GM18909 (cell line): Measurements from ENCODE around the gene CLDN10.

Source experiments
- ATAC-seq: cut with Tn5 transposase; IDR thresholded peaks from one replicate; pipeline ENCODE4 v1.9.1; 2021; ENCODE audit warnings: mild to moderate bottlenecking; ENCODE audit not compliant: unreplicated experiment, poor library complexity

The CLDN10 gene

DNA sequence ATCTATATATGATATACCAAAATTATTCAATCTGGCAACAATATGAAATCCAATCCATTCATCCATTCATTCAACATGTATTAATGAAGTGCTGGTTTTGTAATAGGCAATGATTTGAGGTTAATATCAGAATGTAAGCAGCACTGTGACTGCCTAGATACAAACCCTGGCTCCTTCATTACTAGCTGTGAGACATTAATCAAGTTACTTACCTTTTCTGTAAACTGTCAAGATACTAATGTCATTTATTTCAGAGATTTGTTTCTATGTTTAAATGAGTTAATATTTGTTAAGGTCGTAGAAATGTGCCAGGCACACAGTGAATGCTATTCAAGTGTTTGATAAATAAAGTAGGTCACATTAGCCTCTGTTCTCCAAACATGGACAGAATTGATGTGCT lies 40.9 kb downstream of the CLDN10 start:
- ATAC-seq, result no peak

DNA sequence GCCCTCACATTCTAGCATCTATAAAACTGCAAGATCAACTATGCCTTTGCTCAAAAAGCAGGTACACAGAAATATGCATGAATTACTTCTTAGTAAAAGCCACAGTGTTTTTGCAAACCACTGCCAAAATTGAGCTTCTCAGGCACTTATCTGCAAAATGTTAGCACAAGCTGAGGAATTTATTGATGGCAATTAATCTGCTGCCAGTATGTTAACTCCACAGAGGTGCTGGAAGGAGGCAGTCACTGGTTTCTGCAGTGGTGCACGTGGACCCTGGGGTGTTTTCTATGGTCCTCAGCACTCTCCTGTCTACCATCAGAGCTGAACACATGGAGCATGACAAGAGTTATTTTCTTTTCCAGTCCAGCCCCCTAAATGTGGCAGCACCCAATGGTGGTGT lies 44.2 kb downstream of the CLDN10 start:
- ATAC-seq, result no peak

DNA sequence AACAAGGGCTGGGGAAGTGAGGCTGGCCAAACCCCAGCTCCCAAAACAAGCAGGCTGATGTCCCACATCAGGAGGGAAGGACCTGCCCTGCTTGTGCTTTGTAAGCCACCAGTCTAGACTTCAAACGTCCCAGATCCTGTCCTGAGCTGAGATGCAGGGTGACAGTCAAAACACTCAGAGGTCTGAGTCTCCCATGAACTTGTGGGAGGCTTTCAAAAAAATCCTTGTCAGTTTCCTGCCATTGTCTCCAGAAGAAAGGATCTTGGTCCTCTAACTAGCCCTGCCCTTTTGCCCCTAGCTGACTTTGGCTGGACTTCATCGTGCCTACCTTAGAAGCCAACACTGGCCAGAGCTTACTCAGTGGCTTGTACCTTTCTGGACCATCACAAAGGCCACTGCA lies 48.7 kb downstream of the CLDN10 start:
- no peak for ATAC-seq

DNA sequence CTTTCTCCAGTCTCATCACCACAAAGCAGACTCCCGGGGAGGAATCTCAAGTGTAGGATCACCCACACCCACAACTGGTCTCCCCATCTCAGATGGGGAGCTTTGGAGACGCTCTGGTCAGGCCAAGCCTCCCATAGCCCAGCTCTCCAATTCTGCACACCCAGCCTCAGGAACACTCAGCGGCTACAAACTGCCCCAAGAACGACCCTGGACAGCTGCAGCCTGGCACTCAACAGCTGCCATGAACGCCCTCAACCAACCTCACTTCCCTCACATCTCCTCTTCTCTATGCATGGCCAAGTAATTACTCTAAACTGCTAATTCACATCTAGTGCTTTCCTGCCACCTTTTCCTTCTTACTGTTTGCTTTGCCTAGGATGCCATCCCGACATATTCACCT lies 49.4 kb downstream of the CLDN10 start:
- no peak for ATAC-seq

DNA sequence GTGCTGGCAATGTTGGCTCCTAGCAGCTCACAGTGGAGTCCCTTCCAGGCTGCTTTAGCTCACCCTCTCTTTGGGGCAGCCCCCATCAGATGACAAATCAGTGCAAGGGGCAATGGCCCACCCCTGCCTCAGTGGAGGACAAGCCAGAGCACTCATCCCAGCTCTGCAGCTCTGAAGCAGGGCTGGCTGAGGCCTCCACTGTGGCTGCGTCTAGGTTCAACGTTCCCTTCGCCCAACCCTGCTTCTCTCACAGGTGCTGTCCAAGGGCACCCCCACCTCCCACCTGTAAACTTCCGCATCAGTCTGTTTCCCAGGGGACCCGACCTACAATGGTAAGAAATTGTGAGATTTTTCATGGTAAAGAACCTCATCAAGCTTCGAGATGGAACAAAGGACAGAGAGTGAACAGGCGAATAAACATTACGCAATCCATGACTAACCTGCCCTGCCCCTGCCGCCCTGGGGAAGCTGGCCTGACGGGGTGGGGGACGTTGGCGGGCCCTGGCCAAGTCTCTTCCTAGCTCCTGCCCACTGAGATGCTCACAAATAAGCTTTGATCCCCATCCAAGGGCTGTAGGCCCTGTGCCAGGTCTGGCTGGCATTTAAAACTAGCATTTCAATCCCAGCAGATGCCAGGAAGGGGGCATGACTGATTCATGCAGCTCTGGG lies 51.5 kb downstream of the CLDN10 start:
- no peak for ATAC-seq

DNA sequence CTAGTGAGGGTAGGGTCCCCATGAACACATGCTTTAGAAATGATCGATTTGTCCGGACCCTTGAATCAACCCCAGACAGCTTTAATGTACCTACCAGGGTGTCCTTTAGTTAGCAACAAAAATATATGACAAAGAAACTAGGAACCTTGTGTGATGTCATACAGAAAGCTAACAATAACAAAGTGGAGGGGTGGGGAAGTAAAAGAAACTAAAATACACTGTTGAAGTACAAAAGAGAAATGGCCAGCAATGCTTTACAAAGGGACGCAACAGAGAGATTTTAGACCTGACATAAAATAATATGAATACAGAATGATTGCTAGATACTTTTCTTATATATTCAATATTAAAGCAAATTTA lies 52.0 kb downstream of the CLDN10 start:
- ATAC-seq, result no peak

DNA sequence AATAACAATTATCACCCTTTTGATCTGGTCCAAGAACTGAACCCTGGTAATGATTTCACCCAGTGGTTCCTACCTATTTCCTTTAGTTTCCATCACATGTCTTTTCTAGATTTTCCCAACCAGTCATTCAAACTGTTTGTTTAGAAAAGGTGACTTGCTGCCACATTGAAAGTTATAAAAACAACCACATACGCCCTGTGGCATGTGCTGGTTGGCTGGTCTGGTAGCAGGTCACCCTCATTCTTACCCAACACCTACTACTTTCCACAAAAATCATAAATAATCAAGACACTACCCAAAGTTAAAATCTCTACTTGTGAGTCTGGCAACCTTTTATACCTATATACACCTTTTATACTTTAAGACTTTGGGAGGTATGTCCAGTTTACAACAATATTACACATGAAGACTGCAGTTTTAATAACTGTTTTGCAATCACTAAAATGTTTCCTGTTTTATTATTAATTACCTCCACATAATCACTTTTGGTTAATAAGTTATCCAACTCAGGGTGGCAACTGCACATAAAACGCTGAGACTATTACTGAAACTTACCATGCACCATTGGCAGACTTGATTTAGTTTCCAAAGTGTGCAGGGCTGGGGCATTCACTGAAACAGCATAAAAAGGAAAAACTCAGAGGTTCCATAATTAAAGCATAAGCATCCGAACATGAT lies 53.1 kb downstream of the CLDN10 start:
- no peak for ATAC-seq

DNA sequence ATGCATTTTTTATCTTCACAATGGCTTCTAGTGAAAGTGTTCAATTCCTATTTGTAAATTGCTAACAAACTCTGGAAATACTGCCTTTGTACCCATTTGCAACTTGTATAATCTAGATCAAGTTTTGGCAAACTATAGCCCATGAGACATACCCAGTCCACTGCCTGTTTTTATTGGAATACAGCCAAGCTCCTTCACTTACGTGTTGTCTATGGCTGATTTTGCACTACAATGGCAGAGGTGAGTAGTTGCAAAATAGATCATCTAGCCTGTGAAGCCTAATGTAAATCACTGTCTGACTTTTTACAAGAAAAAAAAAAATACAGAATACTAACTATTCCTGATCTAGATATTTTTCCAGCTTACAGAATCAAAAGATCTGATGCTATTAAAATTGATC lies 54.8 kb downstream of the CLDN10 start:
- ATAC-seq, result no peak

DNA sequence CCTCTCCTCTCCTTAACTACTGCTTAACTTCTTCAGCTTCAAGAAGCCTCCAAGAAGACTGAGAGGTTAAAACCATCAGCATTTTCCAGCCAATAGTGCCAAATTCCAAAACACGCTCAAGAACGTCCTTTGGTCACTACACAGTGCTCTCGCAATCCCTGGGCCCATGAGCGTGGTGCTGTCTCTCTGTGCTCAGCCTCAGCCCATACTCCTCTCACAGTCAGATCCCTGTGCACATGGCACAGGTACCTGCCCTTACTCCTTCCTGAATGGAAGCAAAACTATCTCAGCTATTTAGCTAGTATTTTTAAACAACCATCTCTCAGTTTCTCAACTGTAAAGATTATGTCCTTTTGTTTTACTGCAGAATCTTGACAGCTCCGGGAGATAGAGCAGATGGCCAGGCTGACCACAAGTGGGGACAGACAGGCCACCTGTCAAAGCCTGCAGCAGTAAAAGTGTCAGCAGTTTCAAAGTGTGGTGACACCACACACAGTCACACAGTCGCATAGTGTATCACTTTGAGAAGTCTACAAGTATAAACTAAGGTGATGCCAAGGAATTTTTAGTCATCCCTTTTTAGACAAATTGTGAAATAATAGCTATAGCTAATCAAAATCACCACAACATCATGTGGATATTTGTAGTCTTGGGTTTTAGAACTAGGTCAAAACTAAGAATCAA lies 56.3 kb downstream of the CLDN10 start:
- no peak for ATAC-seq

DNA sequence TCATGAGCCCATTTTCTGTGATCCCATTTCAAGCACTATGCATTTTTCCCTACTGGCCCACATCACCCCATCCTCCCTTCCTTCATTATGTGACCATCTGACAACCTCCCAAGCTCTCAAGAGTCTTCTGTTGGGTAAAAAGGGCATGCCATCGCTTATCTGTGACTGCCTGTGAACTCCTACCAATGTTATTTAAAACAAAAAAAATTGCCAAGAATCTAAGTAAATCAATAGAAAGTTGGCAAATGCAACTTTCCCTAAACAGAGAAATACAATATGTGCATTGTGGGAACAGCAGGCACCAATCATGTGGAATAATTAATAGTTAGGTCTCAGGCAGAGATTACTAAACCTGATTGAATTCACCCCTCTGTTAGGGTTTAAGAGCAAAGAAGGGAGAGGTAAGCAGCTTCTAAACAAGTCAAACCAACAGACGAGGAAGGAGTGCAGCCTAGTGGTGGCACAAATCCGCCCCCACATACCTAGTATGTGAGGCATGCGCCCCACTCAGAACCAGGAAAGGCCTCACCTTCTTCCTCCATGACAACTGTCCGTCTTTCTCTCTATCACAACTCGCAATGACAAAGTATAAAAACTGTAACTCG lies 62.2 kb downstream of the CLDN10 start:
- no peak for ATAC-seq

DNA sequence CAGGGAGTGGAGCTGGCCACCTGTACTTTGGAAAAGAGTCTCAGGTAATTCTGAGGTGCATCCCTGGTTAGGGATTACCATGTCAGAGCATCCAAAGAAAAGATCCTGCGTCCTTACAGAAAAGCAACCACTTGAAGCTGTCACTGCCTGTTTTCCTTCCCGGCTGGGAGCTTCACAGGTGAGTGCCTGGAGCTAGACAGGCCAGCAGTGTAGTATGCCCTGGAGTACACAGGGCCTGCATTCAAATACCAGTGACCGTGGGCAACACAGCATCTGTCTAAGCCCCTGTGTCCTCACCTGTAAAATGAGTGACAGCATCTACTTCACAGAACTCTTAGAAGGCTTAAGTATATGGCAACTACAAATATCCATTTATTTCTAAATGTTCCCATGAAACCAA lies 63.0 kb downstream of the CLDN10 start:
- no peak for ATAC-seq

DNA sequence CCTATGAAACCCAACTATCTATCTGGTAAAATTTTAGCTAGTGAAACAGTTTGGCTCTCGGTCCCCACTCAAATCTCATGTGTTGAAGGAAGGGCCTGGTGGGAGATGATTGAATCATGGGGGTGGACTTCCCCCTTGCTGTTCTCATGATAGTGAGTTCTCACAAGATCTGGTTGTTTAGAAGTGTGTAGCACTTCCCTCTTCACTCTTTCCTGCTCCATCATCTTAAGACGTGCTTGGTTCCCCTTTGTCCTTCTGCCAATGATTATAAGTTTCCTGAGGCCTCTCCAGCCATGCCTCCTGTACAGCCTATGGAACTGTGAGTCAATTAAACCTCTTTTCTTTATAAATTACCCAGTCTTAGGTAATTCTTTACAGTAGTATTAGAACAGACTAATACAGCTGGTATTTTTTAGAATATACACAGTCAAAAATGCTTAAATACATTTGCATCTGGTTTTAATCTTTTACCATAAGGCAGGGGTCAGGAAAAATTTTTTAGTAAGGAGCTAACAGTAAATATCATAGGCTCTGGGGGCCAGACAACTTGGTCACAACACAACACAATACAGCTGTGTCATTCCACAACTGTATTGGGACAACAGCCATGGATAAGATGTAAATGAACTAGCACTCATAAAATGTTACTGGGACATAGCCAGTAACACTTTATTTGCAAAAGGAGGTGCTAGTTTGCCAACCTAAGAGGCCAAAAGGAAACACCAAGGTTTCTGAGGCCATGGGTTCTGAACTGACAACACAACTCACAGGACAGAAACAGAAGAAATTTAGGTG lies 67.7 kb downstream of the CLDN10 start:
- ATAC-seq, result no peak

DNA sequence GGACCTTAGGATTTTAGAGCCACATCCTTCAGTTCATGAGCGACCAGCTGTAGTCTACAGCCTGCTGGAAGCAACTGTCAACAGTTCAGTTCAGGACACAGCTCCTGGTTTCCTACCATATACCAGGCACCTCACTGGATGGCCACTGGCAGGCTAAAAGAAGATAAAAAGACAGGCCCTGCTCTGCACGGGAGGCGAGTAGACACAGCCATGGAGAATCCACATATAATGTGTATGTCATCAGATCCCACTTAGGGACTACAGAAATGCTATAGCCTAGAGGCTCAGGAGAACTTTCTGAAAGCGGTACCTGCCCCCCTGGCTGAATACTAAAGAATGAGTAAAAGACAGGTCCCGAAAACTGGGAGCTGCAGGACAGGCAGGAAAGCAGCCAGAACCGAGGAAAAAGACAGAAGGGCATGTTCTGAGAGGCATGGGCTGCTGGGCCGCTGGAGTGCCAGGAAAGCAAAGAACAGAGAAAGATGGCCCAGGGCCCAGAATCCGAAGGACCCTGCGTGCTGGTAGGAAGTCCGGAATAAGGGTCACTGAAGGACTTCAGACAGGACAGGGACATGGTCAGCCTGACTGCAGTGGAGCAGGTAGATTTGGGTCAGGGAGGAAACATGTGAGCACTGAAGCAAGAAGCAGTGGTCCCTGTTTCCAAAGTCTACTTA lies 68.4 kb downstream of the CLDN10 start:
- ATAC-seq, result no peak

DNA sequence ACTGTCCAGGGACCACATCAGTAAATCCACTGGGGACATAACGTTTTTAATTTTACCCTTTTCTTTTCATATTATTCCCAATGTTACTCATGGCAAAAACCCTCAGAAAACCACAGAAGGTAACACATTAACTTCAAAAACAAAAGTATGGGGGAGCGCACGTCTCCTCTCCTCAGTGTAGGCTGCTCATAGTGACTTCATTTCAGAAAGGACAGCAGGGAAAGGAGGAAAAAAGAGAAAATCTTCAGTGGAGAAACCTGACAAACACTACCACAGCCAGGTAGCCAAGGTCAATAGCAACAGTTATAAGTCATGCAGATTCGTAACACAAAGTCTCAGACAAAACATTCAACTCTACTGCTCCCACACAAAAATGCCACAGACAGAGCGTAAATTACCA lies 70.6 kb downstream of the CLDN10 start:
- no peak for ATAC-seq

DNA sequence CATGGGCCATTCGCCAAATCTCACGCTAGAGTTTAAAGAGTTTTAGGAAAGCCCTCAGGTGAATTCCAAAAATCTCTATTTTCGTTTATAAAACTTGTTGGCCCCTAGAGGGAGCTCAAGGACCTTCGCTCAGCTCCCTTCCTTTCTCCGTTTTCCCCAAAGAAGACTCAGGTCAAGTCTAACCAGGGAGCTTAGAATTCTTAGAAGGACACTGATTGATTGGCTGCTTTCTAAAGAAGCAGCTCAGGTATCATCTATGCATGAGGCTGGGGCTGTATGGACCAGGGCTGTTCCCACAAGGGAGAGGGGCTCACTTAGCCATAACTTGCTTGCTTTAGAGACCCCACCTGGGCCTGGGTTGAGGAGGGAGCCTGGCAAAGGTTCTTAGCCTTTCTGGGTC lies 71.5 kb downstream of the CLDN10 start:
- no peak for ATAC-seq

DNA sequence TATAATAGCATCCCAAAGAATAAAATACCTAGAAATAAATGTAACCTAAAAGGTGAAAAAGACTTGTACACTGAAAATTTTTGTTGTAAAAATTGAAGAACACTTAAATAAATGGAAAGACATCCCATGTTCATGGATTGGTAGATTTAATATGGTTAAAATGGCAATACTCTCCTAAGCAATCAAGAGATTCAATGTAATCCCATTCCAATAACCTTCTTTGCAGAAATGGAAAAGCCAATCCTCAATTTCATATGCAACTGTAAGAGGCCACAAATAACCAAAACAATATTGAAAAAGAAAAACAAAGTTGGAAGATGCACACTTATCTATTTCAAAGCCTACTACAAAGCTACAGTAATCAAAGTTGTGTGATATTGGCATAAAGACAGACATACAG lies 74.2 kb downstream of the CLDN10 start:
- no peak for ATAC-seq

DNA sequence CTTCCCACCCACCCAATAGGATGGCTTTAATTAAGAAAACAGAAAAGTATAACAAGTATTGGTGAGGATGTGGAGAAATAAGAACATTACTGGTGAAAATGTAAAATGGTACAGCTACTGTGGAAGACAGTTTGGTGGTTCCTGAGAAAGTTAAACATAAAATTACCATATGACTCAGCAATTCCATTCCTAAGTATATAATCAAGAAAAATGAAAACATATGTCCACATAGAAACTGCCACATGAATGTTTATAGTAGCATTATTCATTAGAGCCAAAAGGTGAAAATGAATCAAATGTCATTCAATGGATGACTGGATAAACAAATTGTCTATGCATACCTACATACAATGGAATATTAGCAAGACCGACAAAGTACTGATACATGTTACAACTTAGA lies 75.1 kb downstream of the CLDN10 start:
- no peak for ATAC-seq

DNA sequence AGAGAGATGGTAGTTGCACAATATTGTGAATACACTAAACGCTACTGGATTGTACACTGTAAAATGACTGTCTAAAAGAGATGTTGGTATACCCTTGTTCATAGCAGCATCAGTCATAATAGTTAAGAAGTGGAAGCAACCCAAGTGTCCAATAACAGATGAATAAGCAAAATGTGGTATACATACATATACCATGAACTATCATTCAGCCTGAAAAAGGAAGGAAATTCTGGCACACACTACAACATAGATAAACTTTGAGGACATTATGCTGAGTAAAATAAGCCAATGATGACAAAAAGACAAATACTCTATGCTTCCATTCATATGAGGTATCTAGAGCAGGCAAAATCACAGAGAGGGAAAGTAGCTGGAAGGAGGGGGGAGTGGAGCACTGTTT lies 76.0 kb downstream of the CLDN10 start:
- ATAC-seq, result no peak

DNA sequence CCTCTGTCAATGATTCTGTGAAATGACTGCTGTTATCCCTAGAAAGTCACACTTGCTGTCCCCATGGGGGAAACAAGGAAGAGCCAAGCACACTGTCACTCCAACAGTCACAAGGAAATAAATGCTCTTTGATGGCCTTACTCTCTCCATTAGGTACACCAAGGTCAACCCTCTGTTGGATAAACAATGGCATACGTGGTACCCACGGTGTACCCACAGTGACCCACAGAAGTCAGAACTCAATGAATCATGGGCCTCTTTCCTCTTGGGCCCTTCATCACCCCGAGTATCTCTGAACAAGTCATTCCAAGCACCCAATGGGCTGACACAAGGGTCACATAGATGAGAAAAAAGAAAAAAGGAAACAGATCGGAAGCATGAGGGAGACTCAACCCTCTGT lies 76.6 kb downstream of the CLDN10 start:
- no peak for ATAC-seq
